Liver (tissue), 9 donors: ENCODE measurements around the gene EGLN2. TPM values are rescaled to one million over a fixed set of nuclear protein-coding genes. Genes with fewer than 3 reads are reported as not detected.
"Not testable (repeated sequence)": the region's sequence is repeated elsewhere in the genome, so short reads cannot be mapped to it uniquely, and the experiment has no call there.

Experiments
- DNase-seq: peaks from one replicate; pipeline ENCODE4 v3.0.0-alpha.2; 2017; ENCODE audit warnings: low spot score
- H3K27ac ChIP-seq, 2 donors: one replicate each; pipeline ENCODE4 v1.7.0; 2013; ENCODE audit warnings: inconsistent platforms in 2 of 2, low read length in 2 of 2, control low read depth in 1 of 2, low read depth in 1 of 2, mild to moderate bottlenecking in 1 of 2
- H3K27me3 ChIP-seq, 4 donors: one replicate each; pipeline versions ENCODE4 v1.6.1 to v1.7.0; 2013; ENCODE audit warnings: low read length in 3 of 4, inconsistent platforms in 1 of 4, mild to moderate bottlenecking in 1 of 4, moderate library complexity in 1 of 4; ENCODE audit not compliant: control insufficient read depth in 4 of 4, insufficient read depth in 4 of 4
- H3K36me3 ChIP-seq, 4 donors: one replicate each; pipeline versions ENCODE4 v1.6.1 to v1.7.0; 2013; ENCODE audit warnings: low read length in 3 of 4, mild to moderate bottlenecking in 3 of 4, low read depth in 1 of 4, moderate library complexity in 1 of 4; ENCODE audit not compliant: control insufficient read depth in 4 of 4, insufficient read depth in 3 of 4
- H3K4me1 ChIP-seq, 4 donors: one replicate each; pipeline versions ENCODE4 v1.6.1 to v1.7.0; 2013; ENCODE audit warnings: low read length in 3 of 4, mild to moderate bottlenecking in 3 of 4, moderate library complexity in 1 of 4; ENCODE audit not compliant: control insufficient read depth in 4 of 4, insufficient read depth in 4 of 4
- H3K4me3 ChIP-seq, 3 donors: one replicate each; pipeline versions ENCODE4 v1.6.1 to v1.7.0; 2013; ENCODE audit warnings: low read length in 3 of 3, control low read depth in 1 of 3, low read depth in 1 of 3, mild to moderate bottlenecking in 1 of 3
- H3K9ac ChIP-seq, 2 donors: one replicate each; pipeline ENCODE4 v1.7.0; 2013; ENCODE audit warnings: low read length in 2 of 2, mild to moderate bottlenecking in 2 of 2, moderate library complexity in 2 of 2, control low read depth in 1 of 2, low read depth in 1 of 2
- H3K9me3 ChIP-seq, 4 donors: one replicate each; pipeline versions ENCODE4 v1.6.1 to v1.7.0; 2013; ENCODE audit warnings: low read length in 3 of 4; ENCODE audit not compliant: control insufficient read depth in 4 of 4
- FOXA1 ChIP-seq: IDR thresholded peaks from 2 replicates; pipeline ENCODE4 v1.6.1; 2016; ENCODE audit warnings: antibody characterized with exemption
- GABPA ChIP-seq, 2 donors: IDR thresholded peaks in 1 of 2; conservative IDR thresholded peaks in 1 of 2; 2 replicates each; pipeline ENCODE4 v1.6.1; 2016; ENCODE audit warnings: antibody characterized with exemption in 2 of 2, mild to moderate bottlenecking in 1 of 2, moderate library complexity in 1 of 2
- HNF4G ChIP-seq: IDR thresholded peaks from 2 replicates; pipeline ENCODE4 v1.6.1; 2016; ENCODE audit warnings: antibody characterized with exemption
- JUND ChIP-seq, 2 donors: IDR thresholded peaks; 2 replicates each; pipeline ENCODE4 v1.6.1; 2016; ENCODE audit warnings: antibody characterized with exemption in 2 of 2
- NR2F2 ChIP-seq: IDR thresholded peaks from 2 replicates; pipeline ENCODE4 v1.6.1; 2016; ENCODE audit warnings: antibody characterized with exemption
- RXRA ChIP-seq, 2 donors: IDR thresholded peaks; 2 replicates each; pipeline ENCODE4 v1.6.1; 2017 to 2018; ENCODE audit warnings: antibody characterized with exemption in 2 of 2, mild to moderate bottlenecking in 1 of 2
- TAF1 ChIP-seq: conservative IDR thresholded peaks from 2 replicates; pipeline ENCODE4 v1.6.1; 2016; ENCODE audit warnings: antibody characterized with exemption, mild to moderate bottlenecking
- YY1 ChIP-seq: IDR thresholded peaks from 2 replicates; pipeline ENCODE4 v1.6.1; 2016; ENCODE audit warnings: antibody characterized with exemption, mild to moderate bottlenecking
- WGBS: extraction: QIAGEN DNeasy Blood & Tissue Kit; methylation state at CpG from one replicate; pipeline ENCODE4 v1.1.7; 2013; 5-methylcytosine and 5-hydroxymethylcytosine counted together
- polyA plus RNA-seq, 2 donors: library from polyadenylated mRNA; stranded (reverse) in 1 of 2; unstranded in 1 of 2; fragments of 200-250 nt in 1 of 2; fragments of >200 nt in 1 of 2; fragmentation: Nextera tagmentation in 1 of 2; extraction: Ambion mirVana in 1 of 2; gene quantifications; one replicate each; pipeline versions ENCODE4 v1.2.1 to v1.2.3, GENCODE V29; 2013 to 2015
- total RNA-seq, 2 donors: library from RNA; depleted of rRNA; stranded (reverse); fragments of >200 nt; gene quantifications; one replicate each; pipeline ENCODE4 v1.2.3, GENCODE V29; 2014
- TF ChIP-seq, protein P1 (sequence below): IDR thresholded peaks from 2 replicates; pipeline ENCODE4 v1.6.1; 2016; ENCODE audit warnings: antibody characterized with exemption, mild to moderate bottlenecking
- TF ChIP-seq, protein P2 (sequence below): fragments of 150-350 bp; IDR thresholded peaks from 2 replicates; pipeline ENCODE4 v1.5.1; 2017; ENCODE audit warnings: improper control_type of control experiment, low read depth, low read length; ENCODE audit not compliant: missing input control
- TF ChIP-seq, protein P3 (sequence below): IDR thresholded peaks from 2 replicates; pipeline ENCODE4 v1.6.1; 2016; ENCODE audit warnings: antibody characterized with exemption
- TF ChIP-seq, protein P4 (sequence below): IDR thresholded peaks from 2 replicates; pipeline ENCODE4 v1.6.1; 2016; ENCODE audit warnings: antibody characterized with exemption
- donor health status: healthy.
- donor health status: healthy.
- donor health status: healthy.
- donor health status: healthy.
- donor health status: healthy.

Gene EGLN2
- total and polyA plus RNA-seq, 4 donors, result 34.8 to 56.3 (median 47.7) TPM

DNA sequence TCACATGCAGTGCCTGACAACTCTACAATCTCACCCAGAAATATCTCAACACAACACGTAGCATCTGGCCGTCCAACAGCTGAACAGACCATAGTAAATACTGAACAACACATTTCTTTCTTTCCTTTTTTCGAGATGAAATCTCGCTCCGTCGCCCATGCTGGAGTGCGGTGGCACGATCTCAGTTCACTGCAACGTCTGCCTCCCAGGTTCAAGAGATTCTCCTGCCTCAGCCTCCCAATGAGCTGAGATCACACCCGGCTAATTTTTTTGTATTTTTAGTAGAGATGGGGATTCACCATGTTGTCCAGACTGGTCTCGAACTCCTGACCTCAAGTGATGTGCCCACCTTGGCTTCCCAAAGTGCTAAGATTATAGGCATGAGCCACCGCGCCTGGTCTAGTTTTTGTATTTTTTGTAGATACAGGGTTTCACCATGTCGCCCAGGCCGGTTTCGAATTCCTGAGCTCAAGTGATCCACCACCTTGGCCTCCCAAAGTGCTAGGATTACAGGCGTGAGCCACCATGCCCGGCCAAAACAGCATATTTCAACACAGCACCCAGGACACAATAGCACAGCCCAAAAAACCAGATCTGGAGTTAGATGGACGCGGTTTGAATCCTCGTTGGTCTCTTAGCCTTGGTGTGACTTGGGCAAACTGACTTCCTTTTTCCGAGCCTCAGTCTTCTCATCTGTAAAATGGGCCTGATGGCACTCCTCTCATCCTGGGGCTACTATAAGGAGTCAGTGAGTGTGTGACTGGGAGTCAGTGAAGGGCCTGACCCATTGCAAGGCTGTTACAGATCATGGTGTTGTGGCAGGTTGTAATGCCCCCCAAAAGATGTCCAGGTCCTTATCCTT is 28.6 kb downstream of the EGLN2 start:
- no peak for TF ChIP-seq NR2F2
- no peak for TF ChIP-seq JUND (IDR thresholded peaks at IDR 0.05)
- TF ChIP-seq, protein P1, sequence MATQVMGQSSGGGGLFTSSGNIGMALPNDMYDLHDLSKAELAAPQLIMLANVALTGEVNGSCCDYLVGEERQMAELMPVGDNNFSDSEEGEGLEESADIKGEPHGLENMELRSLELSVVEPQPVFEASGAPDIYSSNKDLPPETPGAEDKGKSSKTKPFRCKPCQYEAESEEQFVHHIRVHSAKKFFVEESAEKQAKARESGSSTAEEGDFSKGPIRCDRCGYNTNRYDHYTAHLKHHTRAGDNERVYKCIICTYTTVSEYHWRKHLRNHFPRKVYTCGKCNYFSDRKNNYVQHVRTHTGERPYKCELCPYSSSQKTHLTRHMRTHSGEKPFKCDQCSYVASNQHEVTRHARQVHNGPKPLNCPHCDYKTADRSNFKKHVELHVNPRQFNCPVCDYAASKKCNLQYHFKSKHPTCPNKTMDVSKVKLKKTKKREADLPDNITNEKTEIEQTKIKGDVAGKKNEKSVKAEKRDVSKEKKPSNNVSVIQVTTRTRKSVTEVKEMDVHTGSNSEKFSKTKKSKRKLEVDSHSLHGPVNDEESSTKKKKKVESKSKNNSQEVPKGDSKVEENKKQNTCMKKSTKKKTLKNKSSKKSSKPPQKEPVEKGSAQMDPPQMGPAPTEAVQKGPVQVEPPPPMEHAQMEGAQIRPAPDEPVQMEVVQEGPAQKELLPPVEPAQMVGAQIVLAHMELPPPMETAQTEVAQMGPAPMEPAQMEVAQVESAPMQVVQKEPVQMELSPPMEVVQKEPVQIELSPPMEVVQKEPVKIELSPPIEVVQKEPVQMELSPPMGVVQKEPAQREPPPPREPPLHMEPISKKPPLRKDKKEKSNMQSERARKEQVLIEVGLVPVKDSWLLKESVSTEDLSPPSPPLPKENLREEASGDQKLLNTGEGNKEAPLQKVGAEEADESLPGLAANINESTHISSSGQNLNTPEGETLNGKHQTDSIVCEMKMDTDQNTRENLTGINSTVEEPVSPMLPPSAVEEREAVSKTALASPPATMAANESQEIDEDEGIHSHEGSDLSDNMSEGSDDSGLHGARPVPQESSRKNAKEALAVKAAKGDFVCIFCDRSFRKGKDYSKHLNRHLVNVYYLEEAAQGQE, result no peak
- TF ChIP-seq, protein P2, sequence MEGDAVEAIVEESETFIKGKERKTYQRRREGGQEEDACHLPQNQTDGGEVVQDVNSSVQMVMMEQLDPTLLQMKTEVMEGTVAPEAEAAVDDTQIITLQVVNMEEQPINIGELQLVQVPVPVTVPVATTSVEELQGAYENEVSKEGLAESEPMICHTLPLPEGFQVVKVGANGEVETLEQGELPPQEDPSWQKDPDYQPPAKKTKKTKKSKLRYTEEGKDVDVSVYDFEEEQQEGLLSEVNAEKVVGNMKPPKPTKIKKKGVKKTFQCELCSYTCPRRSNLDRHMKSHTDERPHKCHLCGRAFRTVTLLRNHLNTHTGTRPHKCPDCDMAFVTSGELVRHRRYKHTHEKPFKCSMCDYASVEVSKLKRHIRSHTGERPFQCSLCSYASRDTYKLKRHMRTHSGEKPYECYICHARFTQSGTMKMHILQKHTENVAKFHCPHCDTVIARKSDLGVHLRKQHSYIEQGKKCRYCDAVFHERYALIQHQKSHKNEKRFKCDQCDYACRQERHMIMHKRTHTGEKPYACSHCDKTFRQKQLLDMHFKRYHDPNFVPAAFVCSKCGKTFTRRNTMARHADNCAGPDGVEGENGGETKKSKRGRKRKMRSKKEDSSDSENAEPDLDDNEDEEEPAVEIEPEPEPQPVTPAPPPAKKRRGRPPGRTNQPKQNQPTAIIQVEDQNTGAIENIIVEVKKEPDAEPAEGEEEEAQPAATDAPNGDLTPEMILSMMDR, result no peak
- TF ChIP-seq HNF4G, result no peak
- TF ChIP-seq YY1, result no peak
- TF ChIP-seq, protein P3, sequence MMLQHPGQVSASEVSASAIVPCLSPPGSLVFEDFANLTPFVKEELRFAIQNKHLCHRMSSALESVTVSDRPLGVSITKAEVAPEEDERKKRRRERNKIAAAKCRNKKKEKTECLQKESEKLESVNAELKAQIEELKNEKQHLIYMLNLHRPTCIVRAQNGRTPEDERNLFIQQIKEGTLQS, result no peak
- no peak for TF ChIP-seq TAF1
- no peak for TF ChIP-seq GABPA (IDR thresholded peaks at IDR 0.05 in 1 of 2, conservative IDR thresholded peaks at IDR 0.05 in 1 of 2)
- no peak for TF ChIP-seq FOXA1
- no peak for TF ChIP-seq RXRA (IDR thresholded peaks at IDR 0.05)
- TF ChIP-seq, protein P4, sequence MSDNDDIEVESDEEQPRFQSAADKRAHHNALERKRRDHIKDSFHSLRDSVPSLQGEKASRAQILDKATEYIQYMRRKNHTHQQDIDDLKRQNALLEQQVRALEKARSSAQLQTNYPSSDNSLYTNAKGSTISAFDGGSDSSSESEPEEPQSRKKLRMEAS, result no peak
- DNase-seq, result no peak
- Histone ChIP-seq H3K4me1 (peaks cover 6 to 40% (median 19%) of the 10 kb centered on the region in 4 donors), H3K9me3 (no peaks in the 10 kb centered on the region), H3K27me3 (no peaks in the 10 kb centered on the region), H3K9ac (no peak overlapping the region), H3K36me3 (peaks cover 0 to 10% (median 4%) of the 10 kb centered on the region in 4 donors), H3K4me3 (no peak overlapping the region), H3K27ac (no peak overlapping the region)
- WGBS, result 96% methylated on average over 22 of the region's 22 CpGs

DNA sequence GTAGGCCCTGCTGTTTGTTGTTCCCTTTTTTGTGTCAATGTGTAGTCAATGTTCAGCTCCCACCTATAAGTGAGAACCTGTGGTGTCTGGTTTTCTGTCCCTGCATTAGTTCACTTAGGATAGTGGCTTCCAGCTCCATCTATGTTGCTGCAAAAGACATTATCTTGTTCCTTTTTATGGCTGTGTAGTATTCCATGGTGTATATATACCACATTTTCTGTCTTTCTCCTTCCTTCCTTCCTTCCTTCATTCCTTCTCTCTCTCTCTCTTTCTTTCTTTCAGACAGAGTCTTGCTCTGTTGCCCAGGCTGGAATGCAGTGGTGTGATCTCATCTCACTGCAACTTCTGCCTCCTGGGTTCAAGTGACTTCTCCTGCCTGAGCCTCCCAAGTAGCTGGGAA is 30.2 kb downstream of the EGLN2 start:
- H3K27me3 ChIP-seq, result no peaks in the 10 kb centered on the region
- H3K9ac ChIP-seq, result no peak overlapping the region
- DNase-seq, result no peak
- no peak overlapping the region for H3K27ac ChIP-seq
- peaks cover 3 to 29% (median 7%) of the 10 kb centered on the region in 4 donors for H3K4me1 ChIP-seq
- TF ChIP-seq, protein P2, result no peak
- H3K9me3 ChIP-seq, result no peaks in the 10 kb centered on the region
- no peak overlapping the region for H3K4me3 ChIP-seq
- H3K36me3 ChIP-seq, result peaks cover 0 to 10% (median 4%) of the 10 kb centered on the region in 4 donors

DNA sequence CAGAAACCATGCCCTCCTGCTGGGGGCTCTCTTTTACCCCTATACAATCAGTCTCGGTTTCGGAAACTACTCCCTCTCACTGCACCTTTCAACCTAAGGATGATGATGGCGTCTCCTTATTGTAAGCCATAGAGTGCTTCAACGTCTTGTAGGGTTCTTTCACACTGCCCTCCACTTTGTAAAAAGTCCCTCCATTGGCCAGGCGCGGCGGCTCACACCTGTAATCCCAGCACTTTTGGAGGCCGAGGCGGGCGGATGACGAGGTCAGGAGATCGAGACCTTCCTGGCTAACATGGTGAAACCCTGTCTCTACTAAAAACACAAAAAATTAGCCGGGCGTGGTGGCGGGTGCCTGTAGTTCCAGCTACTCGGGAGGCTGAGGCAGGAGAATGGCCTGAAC is 31.8 kb downstream of the EGLN2 start:
- DNase-seq, H3K27ac ChIP-seq, H3K27me3 ChIP-seq, H3K9ac ChIP-seq, H3K4me3 ChIP-seq, H3K36me3 ChIP-seq, H3K9me3 ChIP-seq: not testable (repeated sequence)
- H3K4me1 ChIP-seq, result peaks cover 3 to 17% (median 7%) of the 10 kb centered on the region in 4 donors
- 93% methylated on average over 16 of the region's 16 CpGs for WGBS
